HG03039 (cell line): ENCODE results near the gene CLPTM1L.
"Not testable (repeated sequence)": the region's sequence is repeated elsewhere in the genome, so short reads cannot be mapped to it uniquely, and the experiment has no call there.

Experiments
- ATAC-seq: cut with Tn5 transposase; IDR thresholded peaks from one replicate; pipeline ENCODE4 v1.9.1; 2021; ENCODE audit warnings: mild to moderate bottlenecking, moderate library complexity; ENCODE audit not compliant: unreplicated experiment

The CLPTM1L gene

DNA sequence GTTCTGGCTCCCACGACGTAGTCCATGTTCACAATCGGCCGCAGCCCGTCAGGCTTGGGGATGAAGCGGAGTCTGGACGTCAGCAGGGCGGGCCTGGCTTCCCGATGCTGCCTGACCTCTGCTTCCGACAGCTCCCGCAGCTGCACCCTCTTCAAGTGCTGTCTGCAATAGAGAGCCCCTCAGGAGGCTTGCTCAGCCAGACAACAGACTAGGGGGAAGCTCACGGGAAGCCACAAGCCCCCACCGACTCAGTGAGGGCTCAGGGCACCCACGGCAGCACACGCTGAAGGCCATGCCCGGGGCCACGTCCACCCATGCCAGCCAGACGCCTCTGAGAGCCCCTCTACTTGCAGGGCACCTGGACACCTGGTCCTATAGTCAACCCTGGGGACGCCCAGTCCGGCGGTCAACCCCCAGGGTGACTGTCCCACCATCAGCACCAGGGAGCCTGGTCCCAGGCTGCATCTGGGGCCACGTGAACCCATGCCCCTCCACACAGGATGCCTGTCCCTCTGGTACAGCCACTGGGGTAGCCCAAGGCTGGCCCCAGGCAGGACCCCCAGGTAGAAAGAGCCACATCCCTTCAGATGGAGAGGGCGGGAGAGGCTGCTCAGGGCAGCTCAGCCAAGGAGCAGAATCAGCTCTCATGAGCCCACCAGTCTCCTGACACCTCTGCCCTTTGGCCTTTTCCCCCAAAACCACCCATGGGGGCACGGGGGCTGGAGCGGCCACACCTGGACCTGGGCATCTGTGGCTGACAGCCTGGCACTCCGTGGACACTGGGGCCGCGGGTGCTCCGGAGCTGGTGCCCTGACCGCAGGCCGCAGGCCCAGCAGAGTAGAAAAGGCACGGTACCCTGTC, 64.5 kb downstream of the CLPTM1L start:
- ATAC-seq: no peak

DNA sequence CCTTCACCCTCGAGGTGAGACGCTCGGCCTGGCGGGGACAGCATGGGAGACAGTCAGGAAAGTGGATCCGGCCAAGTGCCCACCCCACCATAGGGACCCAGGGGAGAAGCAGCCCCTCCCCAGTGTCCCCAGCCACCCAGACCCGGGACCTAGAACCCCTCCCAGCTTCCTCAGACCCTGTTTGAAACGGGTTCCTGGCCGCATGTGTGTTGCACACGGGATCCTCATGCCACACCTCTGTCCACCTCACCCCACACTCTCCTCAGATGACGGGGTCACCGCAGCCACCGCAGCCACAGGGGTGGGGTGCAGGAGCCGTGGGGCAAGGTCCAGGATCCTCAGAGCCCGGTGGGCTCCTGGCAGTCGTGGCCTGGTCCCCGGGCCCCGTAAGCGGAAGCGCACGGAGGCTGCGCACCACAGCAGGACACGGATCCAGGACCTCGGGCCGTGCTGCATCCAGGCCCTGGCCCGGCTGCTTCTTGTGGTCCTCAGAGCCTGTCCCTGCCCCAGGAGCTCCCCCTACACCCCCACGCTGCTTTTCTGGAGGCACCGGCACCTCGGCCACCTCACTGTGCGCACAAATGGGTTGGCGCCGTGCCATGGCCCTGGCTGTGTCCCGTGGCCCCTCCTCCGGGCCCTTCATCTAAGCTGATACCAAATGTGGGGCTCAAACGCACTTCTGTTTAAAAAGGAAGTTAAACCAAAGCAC, 65.3 kb downstream of the CLPTM1L start:
- ATAC-seq: no peak

- no peak for ATAC-seq
Observed at GRCh38 chr5:1278656-1279442, 66.0 kb downstream of the CLPTM1L start.

DNA sequence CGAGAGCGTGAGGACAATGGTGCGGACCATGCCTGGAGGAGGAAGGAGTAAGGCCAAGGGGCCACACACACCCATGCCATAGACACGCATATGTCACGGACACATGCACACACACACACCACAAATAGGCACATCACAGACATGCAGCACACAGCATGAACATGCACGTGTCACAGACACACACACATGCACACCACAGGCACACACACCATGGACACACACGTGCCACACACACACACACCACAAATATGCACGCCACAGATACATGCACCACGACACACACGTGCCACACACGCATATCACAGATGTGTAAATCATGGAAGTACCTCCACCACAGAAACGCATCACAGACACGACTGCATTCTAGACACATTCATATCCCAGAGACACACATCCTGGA, 66.7 kb downstream of the CLPTM1L start:
- no peak for ATAC-seq

- no peak for ATAC-seq
Observed at GRCh38 chr5:1277781-1278180, 67.1 kb downstream of the CLPTM1L start.

DNA sequence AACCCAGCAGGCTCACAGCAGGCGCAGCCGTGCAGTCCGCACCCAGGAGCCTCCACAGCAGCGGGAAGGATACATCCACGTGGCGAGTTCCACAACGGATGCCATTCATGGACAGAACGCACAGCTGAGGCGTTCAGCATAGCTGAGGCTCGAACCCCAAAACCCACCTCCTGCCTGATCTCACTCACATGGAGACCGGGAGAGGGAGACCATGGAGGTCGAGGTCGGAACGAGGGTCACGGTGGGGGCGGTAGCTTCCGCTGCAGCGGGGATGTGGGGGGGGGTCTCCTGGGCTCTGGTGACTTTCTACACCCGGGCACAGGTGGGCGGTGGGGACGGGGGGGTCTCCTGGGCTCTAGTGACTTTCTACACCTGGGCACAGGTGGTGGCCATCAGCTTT, 67.6 kb downstream of the CLPTM1L start:
- no peak for ATAC-seq

DNA sequence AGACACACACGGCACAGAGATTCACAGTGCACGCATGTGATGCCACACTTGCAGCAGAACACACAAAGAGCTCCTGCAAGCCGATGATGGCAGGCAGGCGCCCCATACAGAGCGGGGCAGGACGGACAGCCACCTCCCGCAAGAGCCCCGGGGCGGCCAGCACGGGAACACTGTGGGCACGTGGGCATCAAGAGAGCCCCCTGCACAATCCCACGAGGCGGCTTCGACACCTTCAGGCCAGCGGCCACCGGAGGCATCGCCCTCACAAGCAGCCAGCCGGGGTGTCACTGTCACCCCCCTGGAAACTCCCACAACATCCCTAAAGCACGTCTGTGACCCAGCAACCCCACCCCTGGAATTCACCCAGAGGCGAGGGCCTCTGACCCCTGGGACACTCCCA, 68.0 kb downstream of the CLPTM1L start:
- ATAC-seq: no peak

DNA sequence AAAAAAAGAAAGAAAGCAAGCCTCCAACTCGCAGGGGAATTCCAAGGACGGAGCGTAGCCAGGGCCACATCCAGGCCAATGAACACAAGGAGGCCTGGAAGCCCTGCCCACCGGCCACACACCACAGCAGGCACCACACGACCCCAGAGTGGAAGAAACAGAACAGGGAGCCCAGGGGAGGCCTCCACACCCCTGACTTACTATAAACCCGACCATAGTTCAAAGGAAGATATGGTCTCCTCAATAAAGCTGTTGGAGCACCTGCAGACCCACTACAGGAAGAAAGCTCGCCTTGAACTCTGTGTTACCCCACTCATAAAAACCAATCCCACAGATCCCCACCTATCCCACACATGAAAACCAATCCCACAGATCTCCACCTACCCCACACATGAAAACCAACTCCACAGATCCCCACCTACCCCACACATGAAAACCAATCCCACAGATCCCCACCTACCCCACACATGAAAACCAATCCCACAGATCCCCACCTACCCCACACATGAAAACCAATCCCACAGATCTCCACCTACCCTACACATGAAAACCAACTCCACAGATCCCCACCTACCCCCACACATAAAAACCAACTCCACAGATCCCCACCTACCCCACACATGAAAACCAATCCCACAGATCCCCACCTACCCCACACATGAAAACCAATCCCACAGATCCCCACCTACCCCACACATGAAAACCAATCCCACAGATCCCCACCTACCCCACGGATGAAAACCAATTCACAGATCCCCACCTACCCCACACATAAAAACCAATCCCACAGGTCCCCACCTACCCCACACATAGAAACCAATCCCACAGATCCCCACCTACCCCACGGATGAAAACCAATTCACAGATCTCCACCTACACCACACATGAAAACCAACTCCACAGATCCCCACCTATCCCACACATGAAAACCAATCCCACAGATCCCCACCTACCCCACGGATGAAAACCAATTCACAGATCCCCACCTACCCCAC, 69.2 kb downstream of the CLPTM1L start:
- ATAC-seq: not testable (repeated sequence)

- ATAC-seq: no peak
Observed at GRCh38 chr5:1274471-1274870, 70.4 kb downstream of the CLPTM1L start.

DNA sequence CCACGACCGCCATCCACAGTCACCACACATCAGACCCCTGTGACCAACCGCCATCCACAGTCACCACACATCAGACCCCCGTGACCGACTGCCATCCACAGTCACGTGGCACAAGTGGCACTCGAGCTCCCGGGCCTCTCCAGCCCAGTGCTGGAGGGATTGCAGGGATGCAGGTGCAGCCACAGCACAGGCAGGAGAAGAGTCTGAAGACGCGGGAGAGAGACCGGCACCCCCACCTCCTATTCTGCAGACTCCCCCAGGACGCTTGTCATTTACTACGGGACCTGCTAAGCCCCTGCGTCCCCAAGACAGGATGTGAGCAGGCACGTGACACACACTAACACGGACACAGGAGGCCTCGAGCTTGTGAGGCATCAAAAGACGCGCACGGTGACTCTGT, 71.2 kb downstream of the CLPTM1L start:
- no peak for ATAC-seq

- no peak for ATAC-seq
Observed at GRCh38 chr5:1272201-1272600, 72.7 kb downstream of the CLPTM1L start.

DNA sequence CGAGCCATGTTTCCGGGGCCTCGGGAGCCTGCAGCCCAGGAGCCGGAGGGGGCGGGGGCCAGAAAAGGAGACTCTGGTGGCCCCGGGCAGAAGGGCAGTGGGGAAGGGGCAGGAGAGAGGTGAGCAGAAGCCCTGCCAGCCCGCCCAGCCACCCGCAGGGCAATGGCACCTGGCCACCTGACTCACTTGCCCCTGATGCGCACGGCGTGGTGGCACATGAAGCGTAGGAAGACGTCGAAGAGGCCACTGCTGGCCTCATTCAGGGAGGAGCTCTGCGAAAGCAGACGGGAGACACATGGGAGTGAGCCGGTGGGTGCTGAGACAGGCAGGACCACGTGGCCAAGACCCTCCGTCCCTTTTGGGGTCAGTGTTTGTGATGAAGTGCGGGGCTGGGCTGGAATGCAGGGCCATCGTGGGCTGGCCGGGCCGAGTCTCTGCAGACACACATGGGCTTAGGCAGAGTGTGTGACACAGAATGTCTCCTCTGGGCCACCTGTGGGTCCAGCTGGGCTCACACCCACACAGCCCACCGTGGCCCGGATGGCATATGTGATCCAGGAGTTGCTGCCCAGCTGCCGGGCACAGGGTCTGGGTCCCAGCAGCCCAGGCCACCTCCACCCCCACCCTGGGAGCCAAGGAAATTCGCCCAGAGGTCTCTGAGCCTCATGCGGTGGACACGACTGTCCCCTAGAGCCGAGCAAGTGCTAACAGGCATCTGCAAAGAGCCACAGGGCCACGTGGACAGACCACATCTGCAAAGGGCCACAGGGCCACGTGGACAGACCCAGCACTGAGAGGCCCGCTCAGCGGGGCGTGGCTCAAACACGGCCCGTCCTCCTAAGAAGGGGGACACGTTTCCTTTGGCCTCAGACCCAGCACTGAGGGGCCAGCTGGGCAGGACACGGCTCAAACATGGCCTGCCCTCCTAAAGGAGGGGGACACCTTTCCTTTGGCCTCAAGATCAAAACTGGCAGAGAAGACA, 73.7 kb downstream of the CLPTM1L start:
- ATAC-seq: no peak

- ATAC-seq: no peak
Observed at GRCh38 chr5:1270426-1270825, 74.5 kb downstream of the CLPTM1L start.

- no peak for ATAC-seq
Observed at GRCh38 chr5:1268666-1269065, 76.2 kb downstream of the CLPTM1L start.

DNA sequence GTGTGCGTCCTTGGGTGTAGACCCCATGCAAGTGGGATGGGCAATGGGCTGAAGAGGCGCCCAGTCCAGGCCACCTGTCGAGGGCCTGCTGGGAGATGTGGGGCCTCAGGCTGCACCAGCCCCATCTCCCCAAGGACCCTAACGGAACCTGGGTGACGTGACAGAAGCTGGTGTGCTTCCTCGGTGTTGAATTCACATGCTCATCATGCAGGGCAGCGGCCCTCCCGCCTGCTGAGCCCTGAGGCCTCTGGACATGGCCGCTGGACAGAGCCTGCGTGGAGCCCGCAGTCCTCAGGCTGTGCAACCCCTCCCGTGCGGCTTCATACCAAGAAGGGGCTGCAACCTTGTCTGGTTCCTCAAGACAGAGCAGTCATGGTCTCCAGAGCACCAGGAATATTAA, 76.8 kb downstream of the CLPTM1L start:
- ATAC-seq: no peak
